Measurements from ENCODE around the gene MMD2.

DNA sequence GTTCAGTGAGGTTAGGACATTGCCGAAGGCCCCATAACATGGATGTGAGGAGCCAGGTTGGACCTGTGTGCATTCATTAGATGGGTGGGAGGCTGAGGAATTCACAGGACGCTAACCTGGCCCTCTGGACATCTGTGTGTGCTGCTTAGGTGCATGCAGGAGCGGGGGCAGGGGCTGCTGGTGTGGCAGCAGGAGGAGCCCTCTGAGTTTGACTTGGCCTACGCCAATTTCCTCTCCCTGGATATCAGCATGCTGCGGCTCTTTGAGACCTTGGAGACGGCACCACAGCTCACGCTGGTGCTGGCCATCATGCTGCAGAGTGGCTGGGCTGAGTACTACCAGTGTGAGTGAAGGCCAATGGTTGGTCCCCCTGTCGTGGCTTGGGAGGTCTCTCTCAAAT lies 34.5 kb upstream of the MMD2 start:
- TF ChIP-seq, protein P1, sequence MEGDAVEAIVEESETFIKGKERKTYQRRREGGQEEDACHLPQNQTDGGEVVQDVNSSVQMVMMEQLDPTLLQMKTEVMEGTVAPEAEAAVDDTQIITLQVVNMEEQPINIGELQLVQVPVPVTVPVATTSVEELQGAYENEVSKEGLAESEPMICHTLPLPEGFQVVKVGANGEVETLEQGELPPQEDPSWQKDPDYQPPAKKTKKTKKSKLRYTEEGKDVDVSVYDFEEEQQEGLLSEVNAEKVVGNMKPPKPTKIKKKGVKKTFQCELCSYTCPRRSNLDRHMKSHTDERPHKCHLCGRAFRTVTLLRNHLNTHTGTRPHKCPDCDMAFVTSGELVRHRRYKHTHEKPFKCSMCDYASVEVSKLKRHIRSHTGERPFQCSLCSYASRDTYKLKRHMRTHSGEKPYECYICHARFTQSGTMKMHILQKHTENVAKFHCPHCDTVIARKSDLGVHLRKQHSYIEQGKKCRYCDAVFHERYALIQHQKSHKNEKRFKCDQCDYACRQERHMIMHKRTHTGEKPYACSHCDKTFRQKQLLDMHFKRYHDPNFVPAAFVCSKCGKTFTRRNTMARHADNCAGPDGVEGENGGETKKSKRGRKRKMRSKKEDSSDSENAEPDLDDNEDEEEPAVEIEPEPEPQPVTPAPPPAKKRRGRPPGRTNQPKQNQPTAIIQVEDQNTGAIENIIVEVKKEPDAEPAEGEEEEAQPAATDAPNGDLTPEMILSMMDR (IDR thresholded peaks at IDR 0.05; ENCODE audit: poor library complexity, severe bottlenecking): no peak
- TF ChIP-seq, protein P2, sequence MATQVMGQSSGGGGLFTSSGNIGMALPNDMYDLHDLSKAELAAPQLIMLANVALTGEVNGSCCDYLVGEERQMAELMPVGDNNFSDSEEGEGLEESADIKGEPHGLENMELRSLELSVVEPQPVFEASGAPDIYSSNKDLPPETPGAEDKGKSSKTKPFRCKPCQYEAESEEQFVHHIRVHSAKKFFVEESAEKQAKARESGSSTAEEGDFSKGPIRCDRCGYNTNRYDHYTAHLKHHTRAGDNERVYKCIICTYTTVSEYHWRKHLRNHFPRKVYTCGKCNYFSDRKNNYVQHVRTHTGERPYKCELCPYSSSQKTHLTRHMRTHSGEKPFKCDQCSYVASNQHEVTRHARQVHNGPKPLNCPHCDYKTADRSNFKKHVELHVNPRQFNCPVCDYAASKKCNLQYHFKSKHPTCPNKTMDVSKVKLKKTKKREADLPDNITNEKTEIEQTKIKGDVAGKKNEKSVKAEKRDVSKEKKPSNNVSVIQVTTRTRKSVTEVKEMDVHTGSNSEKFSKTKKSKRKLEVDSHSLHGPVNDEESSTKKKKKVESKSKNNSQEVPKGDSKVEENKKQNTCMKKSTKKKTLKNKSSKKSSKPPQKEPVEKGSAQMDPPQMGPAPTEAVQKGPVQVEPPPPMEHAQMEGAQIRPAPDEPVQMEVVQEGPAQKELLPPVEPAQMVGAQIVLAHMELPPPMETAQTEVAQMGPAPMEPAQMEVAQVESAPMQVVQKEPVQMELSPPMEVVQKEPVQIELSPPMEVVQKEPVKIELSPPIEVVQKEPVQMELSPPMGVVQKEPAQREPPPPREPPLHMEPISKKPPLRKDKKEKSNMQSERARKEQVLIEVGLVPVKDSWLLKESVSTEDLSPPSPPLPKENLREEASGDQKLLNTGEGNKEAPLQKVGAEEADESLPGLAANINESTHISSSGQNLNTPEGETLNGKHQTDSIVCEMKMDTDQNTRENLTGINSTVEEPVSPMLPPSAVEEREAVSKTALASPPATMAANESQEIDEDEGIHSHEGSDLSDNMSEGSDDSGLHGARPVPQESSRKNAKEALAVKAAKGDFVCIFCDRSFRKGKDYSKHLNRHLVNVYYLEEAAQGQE (IDR thresholded peaks at IDR 0.05; ENCODE audit: borderline replicate concordance): no peak
- no peak for TF ChIP-seq POLR2AphosphoS5 (IDR thresholded peaks at IDR 0.05)
- no peak for TF ChIP-seq EZH2 (IDR thresholded peaks at IDR 0.05; ENCODE audit: borderline replicate concordance, insufficient read depth, low read length, poor library complexity, severe bottlenecking)
- no peak for TF ChIP-seq TAF1 (IDR thresholded peaks at IDR 0.05; ENCODE audit: low read depth)
- no peak for TF ChIP-seq SMC3 (conservative IDR thresholded peaks at IDR 0.05; ENCODE audit: poor library complexity)
- TF ChIP-seq EP300 (conservative IDR thresholded peaks at IDR 0.05; ENCODE audit: poor library complexity, severe bottlenecking): no peak
- TF ChIP-seq RAD21 (conservative IDR thresholded peaks at IDR 0.05): no peak
- TF ChIP-seq MXI1 (conservative IDR thresholded peaks at IDR 0.05; ENCODE audit: poor library complexity, severe bottlenecking): no peak

Data from neural cell (in vitro differentiated cells).